NCI-H1048 (cell line): ENCODE data around the gene MAL.

Experiments used
- DNase-seq: peaks from one replicate; lab custom pipeline; 2025; lab: John Stamatoyannopoulos, UW

The MAL gene

GRCh38 chr2:95025406-95026319 lies at the start of gene MAL:
Gene MAL (plus strand): TSS chr2:95025708. CDS start chr2:95025793, 85 bp downstream.
- DNase-seq = no peak

- no peak for DNase-seq
These were observed 47.7 kb upstream of the MAL start for GRCh38 chr2:94977826-94978225.

- no peak for DNase-seq
These were observed 46.6 kb upstream of the MAL start for GRCh38 chr2:94978917-94979316.

GRCh38 chr2:94979406-94980375 lies 45.8 kb upstream of the MAL start:
- no peak for DNase-seq

- DNase-seq = no peak
These were observed 45.1 kb upstream of the MAL start for GRCh38 chr2:94980406-94980805.

GRCh38 chr2:94982156-94982555 lies 43.4 kb upstream of the MAL start:
- DNase-seq = no peak

GRCh38 chr2:94982675-94983074 lies 42.8 kb upstream of the MAL start:
- DNase-seq = no peak

GRCh38 chr2:94984964-94985575 lies 40.4 kb upstream of the MAL start:
- no peak for DNase-seq

- DNase-seq = no peak
These were observed 39.9 kb upstream of the MAL start for GRCh38 chr2:94985636-94986035.

- no peak for DNase-seq
These were observed 39.0 kb upstream of the MAL start for GRCh38 chr2:94986392-94986963.

- no peak for DNase-seq
These were observed 38.2 kb upstream of the MAL start for GRCh38 chr2:94987074-94988020.

- no peak for DNase-seq
These were observed 34.6 kb upstream of the MAL start for GRCh38 chr2:94990956-94991355.

- no peak for DNase-seq
These were observed 33.1 kb upstream of the MAL start for GRCh38 chr2:94992360-94992759.

- DNase-seq = no peak
These were observed 32.1 kb upstream of the MAL start for GRCh38 chr2:94993176-94994062.

GRCh38 chr2:94994063-94994913 lies 31.2 kb upstream of the MAL start:
- DNase-seq = no peak

GRCh38 chr2:94994914-94995552 lies 30.5 kb upstream of the MAL start:
- DNase-seq = no peak

- no peak for DNase-seq
These were observed 29.8 kb upstream of the MAL start for GRCh38 chr2:94995553-94996304.
